PFSK-1 (cell line): Measurements from ENCODE around the gene MED4.

ENCODE experiments used
- FOXP2 ChIP-seq: optimal IDR thresholded peaks from 2 replicates; pipeline ENCODE3; 2011; ENCODE audit warnings: borderline replicate concordance, control low read depth, inconsistent platforms; ENCODE audit not compliant: insufficient read depth; ENCODE audit errors: extremely low read length, extremely low read depth
- POLR2AphosphoS5 ChIP-seq: IDR thresholded peaks from 2 replicates; pipeline ENCODE4 v1.6.1; 2012; ENCODE audit warnings: low read depth, mild to moderate bottlenecking, control low read depth, low read length, moderate library complexity
- SIN3A ChIP-seq: IDR thresholded peaks from 2 replicates; pipeline ENCODE4 v1.6.1; 2012; ENCODE audit warnings: mild to moderate bottlenecking, low read length, moderate library complexity, borderline replicate concordance; ENCODE audit not compliant: insufficient read depth
- TAF1 ChIP-seq: IDR thresholded peaks from 2 replicates; pipeline ENCODE4 v1.6.1; 2012; ENCODE audit warnings: low read length, control low read depth, borderline replicate concordance; ENCODE audit not compliant: insufficient read depth
- TF ChIP-seq, protein P1 (sequence below), 2 experiments: IDR thresholded peaks; 2 replicates each; pipeline versions ENCODE4 v1.6.1 to v1.8.0; 2011 to 2012; ENCODE audit warnings: low read depth in 2 of 2, low read length in 2 of 2, control low read depth in 1 of 2, inconsistent platforms in 1 of 2, mild to moderate bottlenecking in 1 of 2, moderate library complexity in 1 of 2; ENCODE audit not compliant: insufficient read depth in 1 of 2

MED4 gene

DNA sequence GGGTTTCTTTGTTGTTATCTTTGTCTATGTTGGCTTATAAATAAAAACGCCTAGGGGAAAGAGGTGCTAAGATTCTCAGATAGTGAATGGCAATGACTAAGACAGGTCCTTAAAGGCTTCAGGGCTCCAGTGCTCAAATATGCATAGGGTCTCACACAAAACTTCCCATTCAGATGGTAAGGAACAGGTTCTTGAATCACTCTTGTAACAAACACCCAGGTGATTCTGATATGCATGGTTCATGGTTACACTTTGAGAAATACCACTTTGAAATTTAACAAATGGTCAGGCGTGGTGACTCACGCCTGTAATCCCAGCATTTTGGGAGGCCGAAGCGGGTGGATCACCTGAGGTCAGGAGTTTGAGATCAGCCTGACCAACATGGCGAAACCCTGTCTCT is 40.3 kb downstream of the MED4 start:
- TF ChIP-seq SIN3A (no peak), TAF1 (no peak), FOXP2 (no peak), POLR2AphosphoS5 (no peak)
- TF ChIP-seq, protein P1, sequence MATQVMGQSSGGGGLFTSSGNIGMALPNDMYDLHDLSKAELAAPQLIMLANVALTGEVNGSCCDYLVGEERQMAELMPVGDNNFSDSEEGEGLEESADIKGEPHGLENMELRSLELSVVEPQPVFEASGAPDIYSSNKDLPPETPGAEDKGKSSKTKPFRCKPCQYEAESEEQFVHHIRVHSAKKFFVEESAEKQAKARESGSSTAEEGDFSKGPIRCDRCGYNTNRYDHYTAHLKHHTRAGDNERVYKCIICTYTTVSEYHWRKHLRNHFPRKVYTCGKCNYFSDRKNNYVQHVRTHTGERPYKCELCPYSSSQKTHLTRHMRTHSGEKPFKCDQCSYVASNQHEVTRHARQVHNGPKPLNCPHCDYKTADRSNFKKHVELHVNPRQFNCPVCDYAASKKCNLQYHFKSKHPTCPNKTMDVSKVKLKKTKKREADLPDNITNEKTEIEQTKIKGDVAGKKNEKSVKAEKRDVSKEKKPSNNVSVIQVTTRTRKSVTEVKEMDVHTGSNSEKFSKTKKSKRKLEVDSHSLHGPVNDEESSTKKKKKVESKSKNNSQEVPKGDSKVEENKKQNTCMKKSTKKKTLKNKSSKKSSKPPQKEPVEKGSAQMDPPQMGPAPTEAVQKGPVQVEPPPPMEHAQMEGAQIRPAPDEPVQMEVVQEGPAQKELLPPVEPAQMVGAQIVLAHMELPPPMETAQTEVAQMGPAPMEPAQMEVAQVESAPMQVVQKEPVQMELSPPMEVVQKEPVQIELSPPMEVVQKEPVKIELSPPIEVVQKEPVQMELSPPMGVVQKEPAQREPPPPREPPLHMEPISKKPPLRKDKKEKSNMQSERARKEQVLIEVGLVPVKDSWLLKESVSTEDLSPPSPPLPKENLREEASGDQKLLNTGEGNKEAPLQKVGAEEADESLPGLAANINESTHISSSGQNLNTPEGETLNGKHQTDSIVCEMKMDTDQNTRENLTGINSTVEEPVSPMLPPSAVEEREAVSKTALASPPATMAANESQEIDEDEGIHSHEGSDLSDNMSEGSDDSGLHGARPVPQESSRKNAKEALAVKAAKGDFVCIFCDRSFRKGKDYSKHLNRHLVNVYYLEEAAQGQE (IDR thresholded peaks at IDR 0.05; ENCODE audit: insufficient read depth in 1 of 2, low read depth in 2 of 2, low read length in 2 of 2), result no peak

DNA sequence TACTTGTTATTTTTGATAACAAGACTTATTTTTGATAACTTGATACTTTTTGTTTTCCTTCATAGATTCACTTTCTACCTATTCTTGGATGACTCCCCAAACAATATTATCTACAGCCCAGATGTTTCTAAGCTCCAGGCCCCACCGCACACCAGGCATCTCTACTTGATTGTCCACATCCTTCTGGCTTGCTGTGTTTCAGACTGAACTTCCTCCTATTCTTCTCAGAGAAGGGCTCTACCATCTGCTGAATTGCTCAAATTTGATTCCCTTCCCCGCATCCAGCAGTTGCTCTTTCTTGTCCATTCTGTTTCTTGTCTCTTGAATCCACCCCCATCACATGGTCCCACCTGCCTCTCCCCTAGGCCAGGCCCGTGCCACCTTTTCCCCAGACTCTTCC is 44.4 kb downstream of the MED4 start:
- TF ChIP-seq TAF1, result no peak
- TF ChIP-seq POLR2AphosphoS5, result no peak
- no peak for TF ChIP-seq FOXP2

DNA sequence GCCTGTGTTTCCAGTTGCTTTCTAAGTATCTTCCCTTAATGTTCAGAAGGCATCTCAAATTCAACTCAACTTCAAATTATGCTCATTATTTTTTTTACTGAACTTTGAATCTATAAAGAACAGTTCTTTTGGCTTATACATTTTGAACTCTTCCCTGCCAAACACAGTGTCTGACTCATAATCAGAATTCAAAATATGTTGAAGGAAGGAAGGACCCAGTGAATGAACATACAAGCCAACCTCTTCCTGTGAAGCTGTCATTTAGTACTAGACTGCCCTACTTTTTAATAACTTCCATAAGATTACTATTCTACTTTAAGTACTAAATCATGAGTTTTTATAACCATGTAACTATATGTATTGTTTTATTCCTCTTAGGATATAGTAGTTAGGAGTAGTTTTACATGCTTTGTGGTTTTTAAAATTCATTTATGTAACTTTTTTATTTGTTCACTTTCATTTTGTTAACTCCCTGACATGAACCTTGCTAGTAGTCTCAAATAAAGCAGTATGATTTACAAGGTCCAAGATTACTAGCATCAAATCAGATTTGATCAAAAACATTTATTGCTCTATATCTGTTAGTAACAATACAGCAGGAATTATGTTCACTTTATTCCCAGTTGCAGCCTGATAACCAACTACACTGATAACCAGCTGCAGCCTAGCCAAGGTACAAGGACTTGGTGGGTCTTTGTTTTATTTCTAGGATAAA is 51.0 kb downstream of the MED4 start:
- TF ChIP-seq POLR2AphosphoS5 (no peak), FOXP2 (no peak), SIN3A (no peak), TAF1 (no peak)
- TF ChIP-seq, protein P1 (IDR thresholded peaks at IDR 0.05; ENCODE audit: insufficient read depth in 1 of 2, low read depth in 2 of 2, low read length in 2 of 2), result no peak

DNA sequence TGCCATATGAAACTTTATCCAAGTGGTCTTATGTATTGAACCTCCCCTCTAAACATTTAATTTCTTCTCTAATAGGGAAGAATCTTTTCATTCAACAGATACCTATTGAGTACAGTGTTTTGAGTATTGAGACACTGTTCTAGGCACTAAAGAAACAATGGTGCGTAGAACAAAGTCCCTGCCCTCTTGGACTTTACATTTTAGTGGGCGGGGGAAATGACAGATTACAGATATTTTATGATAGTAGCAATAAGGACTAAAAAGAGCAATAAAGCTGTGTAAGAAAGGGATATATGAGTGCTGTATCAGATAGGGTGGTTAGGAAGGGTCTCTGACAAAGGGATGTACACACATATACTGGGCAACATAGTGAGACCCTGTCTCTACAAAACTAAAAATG is 52.0 kb downstream of the MED4 start:
- TF ChIP-seq FOXP2 (no peak), SIN3A (no peak), POLR2AphosphoS5 (no peak), TAF1 (no peak)
- TF ChIP-seq, protein P1 (IDR thresholded peaks at IDR 0.05; ENCODE audit: insufficient read depth in 1 of 2, low read depth in 2 of 2, low read length in 2 of 2), result no peak

DNA sequence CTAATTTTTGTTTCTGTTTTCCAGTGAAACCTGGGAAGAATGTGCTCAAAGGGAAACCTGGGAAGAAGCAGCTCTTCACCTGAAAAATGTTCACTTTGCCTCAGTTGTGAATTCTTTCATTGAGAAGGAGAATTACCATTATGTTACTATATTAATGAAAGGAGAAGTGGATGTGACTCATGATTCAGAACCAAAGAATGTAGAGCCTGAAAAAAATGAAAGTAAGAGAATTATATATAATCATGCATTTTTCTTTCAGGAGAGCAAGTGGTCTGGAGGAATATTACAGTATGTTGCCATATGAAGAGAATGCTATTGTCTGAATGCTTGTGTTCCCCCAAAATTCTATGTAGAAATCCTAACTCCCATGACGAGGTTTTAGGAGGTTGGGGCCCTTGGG is 54.0 kb downstream of the MED4 start:
- TF ChIP-seq SIN3A (no peak), TAF1 (no peak), FOXP2 (no peak), POLR2AphosphoS5 (no peak)
- TF ChIP-seq, protein P1 (IDR thresholded peaks at IDR 0.05; ENCODE audit: insufficient read depth in 1 of 2, low read depth in 2 of 2, low read length in 2 of 2), result no peak
